ENCODE measurements around the gene EHD1. TPM values are rescaled to one million over a fixed set of nuclear protein-coding genes. Genes with fewer than 3 reads are reported as not detected.

Gene EHD1
- total RNA-seq, 2 donors from 2014 or later, result 39.7 to 43.8 TPM

GRCh38 chr11:64903291-64903833 lies 24.9 kb upstream of the EHD1 start:
- Mint-ChIP-seq H3K27ac (no peak overlapping the region), H3K27me3 (ENCODE audit: insufficient read depth) (no peaks in the 10 kb centered on the region), H3K9me3 (no peaks in the 10 kb centered on the region), H3K36me3 (ENCODE audit: low read depth) (peaks cover 34% of the 10 kb centered on the region), H3K4me1 (no peaks in the 10 kb centered on the region), H3K4me3 (no peak overlapping the region)
- Histone ChIP-seq H3K36me3 (ENCODE audit: control insufficient read depth, insufficient read depth, low read length) (peaks cover 10% of the 10 kb centered on the region), H3K9ac (ENCODE audit: extremely low read depth, low read length, poor library complexity, severe bottlenecking) (no peak overlapping the region), H3K4me3 (ENCODE audit: low read length) (no peak overlapping the region), H3K27ac (ENCODE audit: low read depth, low read length) (no peak overlapping the region), H3K9me3 (ENCODE audit: control insufficient read depth, low read length) (no peaks in the 10 kb centered on the region), H3K27me3 (ENCODE audit: control insufficient read depth, insufficient read depth, low read length, poor library complexity, severe bottlenecking) (no peaks in the 10 kb centered on the region), H3K4me1 (ENCODE audit: control insufficient read depth, insufficient read depth, low read length) (no peaks in the 10 kb centered on the region)
- no peak for DNase-seq
- WGBS, 2 experiments (ENCODE audit: insufficient coverage in 1 of 2, insufficient read length in 1 of 2), result 94 to 99% methylated on average over 8 to 23 of the region's 23 CpGs
- no peak for TF ChIP-seq CTCF (conservative IDR thresholded peaks at IDR 0.05)

GRCh38 chr11:64902102-64902900 lies 23.9 kb upstream of the EHD1 start:
- Mint-ChIP-seq H3K9me3 (no peaks in the 10 kb centered on the region), H3K4me1 (no peaks in the 10 kb centered on the region), H3K27ac (no peak overlapping the region), H3K4me3 (no peak overlapping the region), H3K36me3 (ENCODE audit: low read depth) (peaks cover 32% of the 10 kb centered on the region), H3K27me3 (ENCODE audit: insufficient read depth) (no peaks in the 10 kb centered on the region)
- TF ChIP-seq CTCF (conservative IDR thresholded peaks at IDR 0.05), result no peak
- H3K9ac ChIP-seq (ENCODE audit: extremely low read depth, low read length, poor library complexity, severe bottlenecking), result no peak overlapping the region
- no peaks in the 10 kb centered on the region for H3K9me3 ChIP-seq (ENCODE audit: control insufficient read depth, low read length)
- H3K4me3 ChIP-seq (ENCODE audit: low read length), result no peak overlapping the region
- H3K4me1 ChIP-seq (ENCODE audit: control insufficient read depth, insufficient read depth, low read length), result no peaks in the 10 kb centered on the region
- 93 to 94% methylated on average over 21 to 30 of the region's 30 CpGs for WGBS, 2 experiments (ENCODE audit: insufficient coverage in 1 of 2, insufficient read length in 1 of 2)
- H3K36me3 ChIP-seq (ENCODE audit: control insufficient read depth, insufficient read depth, low read length), result peaks cover 5% of the 10 kb centered on the region
- H3K27ac ChIP-seq (ENCODE audit: low read depth, low read length), result no peak overlapping the region
- DNase-seq, result no peak
- no peaks in the 10 kb centered on the region for H3K27me3 ChIP-seq (ENCODE audit: control insufficient read depth, insufficient read depth, low read length, poor library complexity, severe bottlenecking)

GRCh38 chr11:64900774-64901173 lies 22.4 kb upstream of the EHD1 start:
- no peak overlapping the region for H3K4me3 Mint-ChIP-seq
- H3K27ac Mint-ChIP-seq, result no peak overlapping the region
- Histone ChIP-seq H3K27me3 (ENCODE audit: control insufficient read depth, insufficient read depth, low read length, poor library complexity, severe bottlenecking) (no peaks in the 10 kb centered on the region), H3K27ac (ENCODE audit: low read depth, low read length) (no peak overlapping the region), H3K36me3 (ENCODE audit: control insufficient read depth, insufficient read depth, low read length) (peaks cover 5% of the 10 kb centered on the region), H3K9ac (ENCODE audit: extremely low read depth, low read length, poor library complexity, severe bottlenecking) (no peak overlapping the region), H3K4me1 (ENCODE audit: control insufficient read depth, insufficient read depth, low read length) (no peaks in the 10 kb centered on the region), H3K9me3 (ENCODE audit: control insufficient read depth, low read length) (no peaks in the 10 kb centered on the region), H3K4me3 (ENCODE audit: low read length) (no peak overlapping the region)
- WGBS, 2 experiments (ENCODE audit: insufficient coverage in 1 of 2, insufficient read length in 1 of 2), result 90 to 92% methylated on average over 14 to 17 of the region's 17 CpGs
- H3K9me3 Mint-ChIP-seq, result no peaks in the 10 kb centered on the region
- H3K36me3 Mint-ChIP-seq (ENCODE audit: low read depth), result peaks cover 32% of the 10 kb centered on the region
- H3K4me1 Mint-ChIP-seq, result no peaks in the 10 kb centered on the region
- no peaks in the 10 kb centered on the region for H3K27me3 Mint-ChIP-seq (ENCODE audit: insufficient read depth)
- DNase-seq, result no peak
- no peak for TF ChIP-seq CTCF (conservative IDR thresholded peaks at IDR 0.05)
